ENCODE results near the gene RBM8A.

Gene RBM8A

GRCh38 chr1:145871994-145872924 is 55.0 kb downstream of the RBM8A start:
- DNase-seq, result peak; percentile 36

Measured in fibroblast of skin of abdomen (primary cell).